ENCODE data around the gene CHCT1.

DNA sequence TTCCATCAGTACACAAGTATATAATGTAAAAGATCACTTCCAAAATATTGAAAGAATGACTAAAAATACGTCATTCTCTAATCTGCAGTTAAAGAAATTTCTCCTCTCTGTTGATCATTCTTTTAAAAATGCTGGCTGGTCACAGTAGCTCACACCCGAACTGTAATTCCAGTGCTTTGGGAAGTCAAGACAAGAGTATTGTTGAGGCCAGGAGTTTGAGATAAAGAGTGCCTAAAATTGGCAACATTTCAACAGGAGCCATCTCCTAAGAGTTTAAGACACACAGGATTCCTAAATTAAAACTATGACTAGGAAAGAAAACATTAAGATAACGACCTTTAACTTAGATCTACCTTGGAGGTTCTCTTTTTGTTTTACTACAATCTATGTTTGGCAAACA, 25.9 kb upstream of the CHCT1 start:
- TF ChIP-seq, protein P1, sequence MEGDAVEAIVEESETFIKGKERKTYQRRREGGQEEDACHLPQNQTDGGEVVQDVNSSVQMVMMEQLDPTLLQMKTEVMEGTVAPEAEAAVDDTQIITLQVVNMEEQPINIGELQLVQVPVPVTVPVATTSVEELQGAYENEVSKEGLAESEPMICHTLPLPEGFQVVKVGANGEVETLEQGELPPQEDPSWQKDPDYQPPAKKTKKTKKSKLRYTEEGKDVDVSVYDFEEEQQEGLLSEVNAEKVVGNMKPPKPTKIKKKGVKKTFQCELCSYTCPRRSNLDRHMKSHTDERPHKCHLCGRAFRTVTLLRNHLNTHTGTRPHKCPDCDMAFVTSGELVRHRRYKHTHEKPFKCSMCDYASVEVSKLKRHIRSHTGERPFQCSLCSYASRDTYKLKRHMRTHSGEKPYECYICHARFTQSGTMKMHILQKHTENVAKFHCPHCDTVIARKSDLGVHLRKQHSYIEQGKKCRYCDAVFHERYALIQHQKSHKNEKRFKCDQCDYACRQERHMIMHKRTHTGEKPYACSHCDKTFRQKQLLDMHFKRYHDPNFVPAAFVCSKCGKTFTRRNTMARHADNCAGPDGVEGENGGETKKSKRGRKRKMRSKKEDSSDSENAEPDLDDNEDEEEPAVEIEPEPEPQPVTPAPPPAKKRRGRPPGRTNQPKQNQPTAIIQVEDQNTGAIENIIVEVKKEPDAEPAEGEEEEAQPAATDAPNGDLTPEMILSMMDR (IDR thresholded peaks at IDR 0.05; ENCODE audit: low read depth, low read length, poor library complexity, severe bottlenecking) = no peak
- no peak for TF ChIP-seq EZH2phosphoT487 (IDR thresholded peaks at IDR 0.05; ENCODE audit: borderline replicate concordance, low read length)
